GM21515 (cell line): ENCODE results near the gene NTMT2.

Experiments used
- ATAC-seq: cut with Tn5 transposase; IDR thresholded peaks from one replicate; pipeline ENCODE4 v1.9.1; 2021; ENCODE audit not compliant: unreplicated experiment

The NTMT2 gene

DNA sequence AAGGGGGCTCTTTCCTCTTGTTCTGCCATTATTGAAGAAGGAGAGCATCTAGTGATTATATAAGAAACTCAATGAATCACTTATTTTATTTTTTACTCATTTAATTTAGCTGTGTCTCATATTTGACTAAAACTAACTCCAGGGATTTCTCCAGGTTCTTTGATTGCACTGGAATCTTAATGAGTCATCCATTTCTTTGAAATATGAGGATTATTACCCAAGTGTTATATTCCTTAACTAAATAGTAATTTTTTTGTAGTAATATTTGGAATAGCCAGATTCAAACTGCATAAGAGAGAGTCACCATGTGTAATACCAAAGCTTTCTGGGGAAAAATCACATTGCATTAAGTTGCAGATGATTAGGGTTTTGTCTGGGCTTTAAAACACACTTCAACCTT lies 59.5 kb downstream of the NTMT2 start:
- ATAC-seq, result no peak

DNA sequence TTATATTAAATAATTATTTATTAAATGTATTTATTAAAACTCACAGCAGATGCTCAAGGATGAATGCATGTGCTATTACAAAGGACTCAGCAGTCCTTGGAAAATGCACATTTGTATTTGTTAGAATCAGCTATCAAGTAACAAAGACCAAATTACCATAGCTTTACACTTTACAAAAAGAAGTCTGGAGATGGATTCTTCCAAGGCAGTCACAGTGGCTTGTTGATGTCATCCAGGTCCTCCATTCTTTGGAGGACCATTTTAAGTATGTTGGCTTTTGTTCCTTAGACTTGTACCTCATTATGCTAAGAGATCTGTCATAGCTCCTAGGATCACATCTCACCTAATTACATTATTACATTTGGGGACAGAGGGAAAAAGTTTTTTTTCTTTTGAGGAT lies 63.4 kb downstream of the NTMT2 start:
- no peak for ATAC-seq

DNA sequence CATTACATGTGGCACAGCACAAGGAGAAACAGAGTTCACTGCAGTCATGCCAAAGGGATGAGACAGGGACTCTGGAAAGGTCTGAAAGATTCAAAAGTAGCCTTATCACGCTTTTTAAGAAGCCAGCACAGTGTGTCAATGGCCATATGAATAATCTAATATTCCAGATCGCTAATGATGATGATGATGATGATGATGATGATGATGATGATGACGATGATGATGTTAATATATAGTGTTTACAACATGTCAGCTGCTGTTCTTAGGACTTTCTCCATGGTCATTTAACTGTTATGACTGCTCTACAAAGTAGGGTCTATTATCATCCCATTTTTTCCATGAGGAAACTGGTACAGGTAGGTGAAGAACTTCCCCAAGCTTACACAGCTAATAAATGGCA lies 64.4 kb downstream of the NTMT2 start:
- ATAC-seq, result no peak

DNA sequence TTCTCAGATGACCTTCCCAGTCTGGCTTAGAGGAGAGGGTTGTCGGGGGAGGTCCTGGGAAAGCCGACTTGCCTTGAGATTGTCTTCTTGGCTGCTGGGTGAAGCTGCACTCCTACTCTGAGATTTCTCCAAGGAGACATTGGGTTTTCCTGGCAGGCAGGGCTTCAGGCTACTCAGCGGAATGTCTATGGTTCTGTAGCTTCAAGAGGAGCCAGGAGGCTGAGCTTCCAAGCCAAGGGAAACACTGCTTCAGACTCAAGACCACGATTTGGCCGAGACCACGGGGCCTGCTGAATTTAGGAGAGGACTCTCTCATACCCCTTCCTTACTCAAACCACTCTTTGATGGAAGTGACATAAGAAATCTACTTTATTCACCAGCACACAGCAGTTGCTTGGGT lies 67.8 kb downstream of the NTMT2 start:
- no peak for ATAC-seq

DNA sequence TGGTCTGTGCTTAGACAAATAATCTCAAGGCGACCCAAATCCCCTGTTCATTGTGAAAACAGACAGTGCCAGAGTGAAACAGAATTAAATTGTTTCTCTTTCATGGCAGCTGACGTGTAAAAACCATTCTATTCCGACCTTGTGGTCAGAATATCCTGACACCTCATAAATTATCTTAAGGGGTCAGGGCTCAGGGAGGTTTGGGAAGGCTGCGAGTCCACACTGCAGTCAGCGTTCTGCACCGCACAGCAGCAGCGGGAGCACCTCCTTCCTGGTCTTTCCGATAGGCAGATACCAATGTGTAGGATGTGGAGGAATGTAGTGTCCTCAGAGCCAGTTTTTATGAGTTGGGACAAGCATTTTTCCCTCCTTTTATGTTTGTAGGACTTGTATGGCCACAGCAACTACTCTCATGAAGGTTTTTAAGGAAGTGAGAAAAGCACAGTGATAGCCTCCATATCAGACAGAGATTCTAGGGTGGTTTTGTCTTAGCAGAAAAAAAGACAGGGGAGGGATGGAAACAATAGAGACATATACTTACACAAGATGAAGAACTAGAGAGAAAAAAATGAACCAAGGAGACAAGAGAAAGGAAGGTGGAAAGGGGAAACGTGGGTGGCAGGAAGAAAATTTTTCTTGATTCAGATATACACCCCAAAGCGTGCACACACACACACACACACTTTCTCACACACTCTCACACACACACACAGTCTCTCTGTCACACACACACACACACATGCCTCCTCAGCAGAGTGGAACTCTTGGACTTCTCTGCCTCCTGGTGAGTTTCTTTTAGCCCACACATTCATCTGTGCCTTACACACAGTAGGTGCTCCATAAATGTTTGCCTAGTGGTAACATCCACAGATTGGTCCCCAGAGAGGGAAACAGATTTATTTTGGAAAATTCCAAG lies 68.6 kb downstream of the NTMT2 start:
- no peak for ATAC-seq

DNA sequence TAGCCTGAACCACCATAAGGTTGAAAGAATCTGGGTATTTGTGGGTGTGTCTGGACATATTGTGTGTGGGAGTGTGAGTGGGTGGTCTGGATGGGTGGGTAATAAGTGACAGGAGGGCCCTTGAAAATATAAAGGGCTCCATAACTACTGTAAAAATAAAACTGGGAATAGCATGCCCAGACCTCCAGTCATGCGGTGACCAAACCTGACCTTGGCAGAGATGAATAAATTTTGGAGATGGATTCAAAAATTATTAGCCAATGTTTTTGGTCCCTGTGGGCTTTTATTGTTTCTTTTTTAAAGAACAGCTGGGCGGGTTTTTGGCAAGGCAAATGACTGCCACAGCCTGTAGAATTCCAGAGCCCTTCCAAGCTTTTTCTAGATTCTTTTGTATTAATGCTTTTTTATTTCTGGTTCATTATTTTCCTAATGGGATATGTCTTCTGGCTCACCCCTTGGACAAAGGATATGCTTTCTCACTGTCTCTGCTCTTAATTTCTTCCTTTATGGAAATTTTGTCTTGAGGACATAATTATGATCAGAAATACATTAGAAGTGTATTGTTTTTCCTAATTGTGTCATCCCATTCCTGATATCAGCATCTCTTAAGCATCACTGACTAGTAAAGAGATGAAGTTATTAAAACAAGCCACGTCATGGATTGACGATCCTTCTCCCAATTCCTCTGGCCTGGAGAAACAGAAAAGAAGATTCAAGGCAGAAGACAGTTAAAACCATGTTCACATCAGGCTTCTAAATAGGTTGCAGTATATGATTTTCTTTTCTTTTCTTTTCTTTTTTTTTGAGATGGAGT lies 69.5 kb downstream of the NTMT2 start:
- ATAC-seq, result no peak

DNA sequence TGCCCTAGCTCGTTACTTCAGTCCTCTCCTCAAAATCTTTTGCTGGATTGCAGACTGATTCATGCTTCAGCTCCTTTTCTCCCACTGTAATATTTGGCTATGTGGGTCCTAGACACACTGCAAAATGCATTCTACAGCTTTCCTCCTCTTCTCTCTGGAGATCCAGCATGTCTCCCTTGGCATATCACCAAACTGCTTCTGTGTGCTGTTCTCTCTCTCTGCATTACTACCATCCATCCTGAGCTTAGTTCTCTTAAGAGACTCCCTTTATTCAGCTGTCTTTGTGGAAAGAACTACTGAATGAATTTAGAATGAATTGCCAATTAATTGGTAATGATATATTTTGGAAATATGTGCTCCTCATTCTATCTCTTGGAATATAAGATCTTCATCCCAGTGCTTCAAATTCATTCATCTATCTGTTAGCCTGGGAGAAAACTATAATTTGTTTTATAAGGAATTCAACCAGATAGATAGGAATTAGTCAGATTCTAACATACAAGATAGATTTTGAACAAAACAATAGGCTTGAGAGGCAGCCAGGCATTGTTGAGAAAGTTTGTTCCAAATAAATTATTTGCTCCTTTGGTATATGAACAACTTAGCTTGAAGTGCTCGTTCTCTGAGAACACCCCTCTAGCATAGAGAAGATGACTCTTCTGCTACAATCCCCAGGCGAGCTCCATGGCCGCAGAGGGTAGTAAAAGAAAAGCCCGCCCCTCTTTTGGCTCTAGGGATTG lies 71.9 kb downstream of the NTMT2 start:
- ATAC-seq, result no peak

DNA sequence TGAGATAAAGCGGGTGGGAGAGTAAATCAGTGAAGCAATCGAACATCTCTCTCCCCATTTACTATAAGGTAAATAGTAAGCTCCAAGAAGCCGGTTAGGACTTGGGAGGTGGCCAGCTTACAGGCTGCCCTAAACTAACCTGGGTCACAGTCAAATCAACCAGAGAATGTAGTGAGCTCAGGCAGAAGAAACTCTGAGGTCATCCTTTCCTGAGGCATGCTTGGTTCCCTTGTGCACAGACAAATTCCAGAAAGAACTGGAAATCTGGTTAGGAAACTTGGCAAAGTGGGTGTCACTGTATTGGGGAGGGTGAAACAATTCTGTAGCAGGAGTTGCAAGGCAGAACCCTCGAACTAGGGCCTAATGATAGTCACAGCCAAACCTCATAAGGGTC lies 72.5 kb downstream of the NTMT2 start:
- ATAC-seq, result no peak
